SK-N-SH treated with all-trans-retinoic acid at 6 μM for 48 hours (cell line): ENCODE data around the gene GPRC5B.

Experiments
- CSRNP3 ChIP-seq: fragments of 250-450 bp; sonication (Bioruptor Pico); IDR thresholded peaks from 2 replicates; pipeline ENCODE4 v1.5.1; 2021; ENCODE audit warnings: mild to moderate bottlenecking, moderate library complexity
- GLIS3 ChIP-seq: fragments of 250-450 bp; sonication (Bioruptor Pico); IDR thresholded peaks from 2 replicates; pipeline ENCODE4 v1.5.0; 2020; ENCODE audit warnings: mild to moderate bottlenecking, moderate library complexity
- OSR1 ChIP-seq: fragments of 250-450 bp; sonication (Bioruptor Pico); IDR thresholded peaks from 2 replicates; pipeline ENCODE4 v1.8.0; 2022; ENCODE audit warnings: moderate library complexity, mild to moderate bottlenecking, inconsistent platforms
- RARB ChIP-seq: fragments of 250-450 bp; sonication (Bioruptor Pico); IDR thresholded peaks from 2 replicates; pipeline ENCODE4 v1.8.0; 2021; ENCODE audit warnings: mild to moderate bottlenecking, moderate library complexity
- TCF4 ChIP-seq: fragments of 250-450 bp; sonication (Bioruptor Pico); IDR thresholded peaks from 2 replicates; pipeline ENCODE4 v1.8.0; 2021; ENCODE audit warnings: mild to moderate bottlenecking, moderate library complexity, borderline replicate concordance
- ZFP3 ChIP-seq: fragments of 250-450 bp; sonication (Bioruptor Pico); IDR thresholded peaks from 2 replicates; pipeline ENCODE4 v1.5.0; 2020; ENCODE audit warnings: mild to moderate bottlenecking, moderate library complexity
- ZFP30 ChIP-seq: fragments of 450-650 bp; formaldehyde crosslinking; IDR thresholded peaks from 2 replicates; pipeline ENCODE4 v1.5.0; 2022; ENCODE audit warnings: mild to moderate bottlenecking, moderate library complexity
- ZNF8 ChIP-seq: fragments of 450-650 bp; formaldehyde crosslinking; IDR thresholded peaks from 2 replicates; pipeline ENCODE4 v1.5.0; 2020; ENCODE audit warnings: mild to moderate bottlenecking, moderate library complexity
- TF ChIP-seq, protein P1 (sequence below): fragments of 250-450 bp; sonication (Bioruptor Pico); IDR thresholded peaks from 2 replicates; pipeline ENCODE4 v1.8.0; 2020; ENCODE audit warnings: mild to moderate bottlenecking, moderate library complexity, borderline replicate concordance
- TF ChIP-seq, protein P2 (sequence below): fragments of 250-450 bp; sonication (Bioruptor Pico); IDR thresholded peaks from 2 replicates; pipeline ENCODE4 v1.5.1; 2020; ENCODE audit warnings: low read depth, mild to moderate bottlenecking, moderate library complexity

DNA sequence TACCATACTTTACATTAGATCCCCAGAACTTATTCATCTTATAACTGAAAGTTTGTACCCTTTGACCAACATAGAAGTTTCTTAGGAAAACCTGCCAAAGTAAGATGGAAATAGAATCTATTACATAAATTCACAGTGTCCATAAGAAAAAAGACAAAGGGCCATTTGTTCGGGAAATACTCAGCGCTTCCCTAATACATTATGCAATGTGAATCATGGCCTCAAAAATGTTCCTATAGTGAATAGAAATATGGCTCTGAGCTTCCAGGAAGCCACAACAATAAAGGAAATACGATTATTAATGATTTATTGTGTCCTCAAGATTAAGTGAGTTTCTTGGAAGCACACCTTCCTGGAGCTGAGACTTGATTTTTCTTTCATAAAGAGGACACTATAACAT is 51.5 kb downstream of the GPRC5B start:
- no peak for TF ChIP-seq ZFP3 (CRISPR knock-in tag)
- TF ChIP-seq ZFP30 = no peak
- no peak for TF ChIP-seq CSRNP3 (CRISPR knock-in tag)
- TF ChIP-seq, protein P1, sequence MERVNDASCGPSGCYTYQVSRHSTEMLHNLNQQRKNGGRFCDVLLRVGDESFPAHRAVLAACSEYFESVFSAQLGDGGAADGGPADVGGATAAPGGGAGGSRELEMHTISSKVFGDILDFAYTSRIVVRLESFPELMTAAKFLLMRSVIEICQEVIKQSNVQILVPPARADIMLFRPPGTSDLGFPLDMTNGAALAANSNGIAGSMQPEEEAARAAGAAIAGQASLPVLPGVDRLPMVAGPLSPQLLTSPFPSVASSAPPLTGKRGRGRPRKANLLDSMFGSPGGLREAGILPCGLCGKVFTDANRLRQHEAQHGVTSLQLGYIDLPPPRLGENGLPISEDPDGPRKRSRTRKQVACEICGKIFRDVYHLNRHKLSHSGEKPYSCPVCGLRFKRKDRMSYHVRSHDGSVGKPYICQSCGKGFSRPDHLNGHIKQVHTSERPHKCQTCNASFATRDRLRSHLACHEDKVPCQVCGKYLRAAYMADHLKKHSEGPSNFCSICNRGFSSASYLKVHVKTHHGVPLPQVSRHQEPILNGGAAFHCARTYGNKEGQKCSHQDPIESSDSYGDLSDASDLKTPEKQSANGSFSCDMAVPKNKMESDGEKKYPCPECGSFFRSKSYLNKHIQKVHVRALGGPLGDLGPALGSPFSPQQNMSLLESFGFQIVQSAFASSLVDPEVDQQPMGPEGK (CRISPR knock-in tag) = no peak
- TF ChIP-seq ZNF8 = no peak
- no peak for TF ChIP-seq OSR1 (CRISPR knock-in tag)
- no peak for TF ChIP-seq TCF4
- TF ChIP-seq GLIS3 (CRISPR knock-in tag) = no peak
- no peak for TF ChIP-seq RARB
- TF ChIP-seq, protein P2, sequence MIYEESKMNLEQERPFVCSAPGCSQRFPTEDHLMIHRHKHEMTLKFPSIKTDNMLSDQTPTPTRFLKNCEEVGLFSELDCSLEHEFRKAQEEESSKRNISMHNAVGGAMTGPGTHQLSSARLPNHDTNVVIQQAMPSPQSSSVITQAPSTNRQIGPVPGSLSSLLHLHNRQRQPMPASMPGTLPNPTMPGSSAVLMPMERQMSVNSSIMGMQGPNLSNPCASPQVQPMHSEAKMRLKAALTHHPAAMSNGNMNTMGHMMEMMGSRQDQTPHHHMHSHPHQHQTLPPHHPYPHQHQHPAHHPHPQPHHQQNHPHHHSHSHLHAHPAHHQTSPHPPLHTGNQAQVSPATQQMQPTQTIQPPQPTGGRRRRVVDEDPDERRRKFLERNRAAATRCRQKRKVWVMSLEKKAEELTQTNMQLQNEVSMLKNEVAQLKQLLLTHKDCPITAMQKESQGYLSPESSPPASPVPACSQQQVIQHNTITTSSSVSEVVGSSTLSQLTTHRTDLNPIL = no peak
